Hematopoietic multipotent progenitor cell treated with erythropoietin and hydrocortisone succinate and interleukin-3 and kit ligand, for 6 days (in vitro differentiated cells): Measurements from ENCODE around the gene RBP7.
"Not testable (repeated sequence)": the region's sequence is repeated elsewhere in the genome, so short reads cannot be mapped to it uniquely, and the experiment has no call there.

ENCODE experiments used
- DNase-seq: peaks from one replicate; pipeline ENCODE4 v3.0.0-alpha.2; 2015

Gene RBP7

GRCh38 chr1:9996624-9997582, at the start of gene RBP7:
RBP7 (plus strand) TSS chr1:9997228; CDS start chr1:9997259, 31 bp downstream.
- DNase-seq = peak; percentile 30

- no peak for DNase-seq
Measured at GRCh38 chr1:9957726-9958125, 39.3 kb upstream of the RBP7 start.

- no peak for DNase-seq
Measured at GRCh38 chr1:9960011-9960410, 37.0 kb upstream of the RBP7 start.

- DNase-seq = no peak
Measured at GRCh38 chr1:9960706-9961562, 36.1 kb upstream of the RBP7 start.

GRCh38 chr1:9984253-9984652, 12.8 kb upstream of the RBP7 start:
- no peak for DNase-seq

GRCh38 chr1:9985001-9985400, 12.0 kb upstream of the RBP7 start:
- no peak for DNase-seq

- no peak for DNase-seq
Measured at GRCh38 chr1:9989773-9990172, 7.3 kb upstream of the RBP7 start.

- no peak for DNase-seq
Measured at GRCh38 chr1:9990944-9991343, 6.1 kb upstream of the RBP7 start.

GRCh38 chr1:9992910-9993309, 4.1 kb upstream of the RBP7 start:
- no peak for DNase-seq

- DNase-seq = no peak
Measured at GRCh38 chr1:9993561-9994075, 3.4 kb upstream of the RBP7 start.

- no peak for DNase-seq
Measured at GRCh38 chr1:10001016-10001665, 4.1 kb downstream of the RBP7 start.

- not testable (repeated sequence) for DNase-seq
Measured at GRCh38 chr1:10005248-10005647, 8.2 kb downstream of the RBP7 start.

GRCh38 chr1:10007169-10007568, 10.1 kb downstream of the RBP7 start:
- no peak for DNase-seq

GRCh38 chr1:10014016-10014415, 17.0 kb downstream of the RBP7 start:
- DNase-seq = no peak

- DNase-seq = no peak
Measured at GRCh38 chr1:10019561-10019960, 22.5 kb downstream of the RBP7 start.

GRCh38 chr1:10020086-10020485, 23.1 kb downstream of the RBP7 start:
- DNase-seq = no peak

GRCh38 chr1:10020678-10021077, 23.6 kb downstream of the RBP7 start:
- not testable (repeated sequence) for DNase-seq

- DNase-seq = not testable (repeated sequence)
Measured at GRCh38 chr1:10021992-10022391, 25.0 kb downstream of the RBP7 start.

- DNase-seq = no peak
Measured at GRCh38 chr1:10022656-10023055, 25.6 kb downstream of the RBP7 start.

GRCh38 chr1:10025354-10025753, 28.3 kb downstream of the RBP7 start:
- DNase-seq = no peak

GRCh38 chr1:10027027-10027426, 30.0 kb downstream of the RBP7 start:
- DNase-seq = no peak

- DNase-seq = not testable (repeated sequence)
Measured at GRCh38 chr1:10028956-10029500, 32.0 kb downstream of the RBP7 start.

- no peak for DNase-seq
Measured at GRCh38 chr1:10031461-10031860, 34.4 kb downstream of the RBP7 start.
